GM18909 (cell line): Measurements from ENCODE around the gene MAML1.
"Not testable (repeated sequence)": the region's sequence is repeated elsewhere in the genome, so short reads cannot be mapped to it uniquely, and the experiment has no call there.

Experiments used
- ATAC-seq: cut with Tn5 transposase; IDR thresholded peaks from one replicate; pipeline ENCODE4 v1.9.1; 2021; ENCODE audit warnings: mild to moderate bottlenecking; ENCODE audit not compliant: unreplicated experiment, poor library complexity

The MAML1 gene, protein sequence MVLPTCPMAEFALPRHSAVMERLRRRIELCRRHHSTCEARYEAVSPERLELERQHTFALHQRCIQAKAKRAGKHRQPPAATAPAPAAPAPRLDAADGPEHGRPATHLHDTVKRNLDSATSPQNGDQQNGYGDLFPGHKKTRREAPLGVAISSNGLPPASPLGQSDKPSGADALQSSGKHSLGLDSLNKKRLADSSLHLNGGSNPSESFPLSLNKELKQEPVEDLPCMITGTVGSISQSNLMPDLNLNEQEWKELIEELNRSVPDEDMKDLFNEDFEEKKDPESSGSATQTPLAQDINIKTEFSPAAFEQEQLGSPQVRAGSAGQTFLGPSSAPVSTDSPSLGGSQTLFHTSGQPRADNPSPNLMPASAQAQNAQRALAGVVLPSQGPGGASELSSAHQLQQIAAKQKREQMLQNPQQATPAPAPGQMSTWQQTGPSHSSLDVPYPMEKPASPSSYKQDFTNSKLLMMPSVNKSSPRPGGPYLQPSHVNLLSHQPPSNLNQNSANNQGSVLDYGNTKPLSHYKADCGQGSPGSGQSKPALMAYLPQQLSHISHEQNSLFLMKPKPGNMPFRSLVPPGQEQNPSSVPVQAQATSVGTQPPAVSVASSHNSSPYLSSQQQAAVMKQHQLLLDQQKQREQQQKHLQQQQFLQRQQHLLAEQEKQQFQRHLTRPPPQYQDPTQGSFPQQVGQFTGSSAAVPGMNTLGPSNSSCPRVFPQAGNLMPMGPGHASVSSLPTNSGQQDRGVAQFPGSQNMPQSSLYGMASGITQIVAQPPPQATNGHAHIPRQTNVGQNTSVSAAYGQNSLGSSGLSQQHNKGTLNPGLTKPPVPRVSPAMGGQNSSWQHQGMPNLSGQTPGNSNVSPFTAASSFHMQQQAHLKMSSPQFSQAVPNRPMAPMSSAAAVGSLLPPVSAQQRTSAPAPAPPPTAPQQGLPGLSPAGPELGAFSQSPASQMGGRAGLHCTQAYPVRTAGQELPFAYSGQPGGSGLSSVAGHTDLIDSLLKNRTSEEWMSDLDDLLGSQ

GRCh38 chr5:179732412-179732917 is at the start of gene MAML1:
TSS of gene MAML1 (plus strand) at chr5:179732822. CDS start at chr5:179733113, 291 bp downstream.
- peak; percentile 96 for ATAC-seq

- ATAC-seq = not testable (repeated sequence)
Observed at GRCh38 chr5:179689212-179689611, 43.4 kb upstream of the MAML1 start.

- ATAC-seq = no peak
Observed at GRCh38 chr5:179694561-179694960, 38.1 kb upstream of the MAML1 start.

- no peak for ATAC-seq
Observed at GRCh38 chr5:179696603-179697002, 36.0 kb upstream of the MAML1 start.

DNA sequence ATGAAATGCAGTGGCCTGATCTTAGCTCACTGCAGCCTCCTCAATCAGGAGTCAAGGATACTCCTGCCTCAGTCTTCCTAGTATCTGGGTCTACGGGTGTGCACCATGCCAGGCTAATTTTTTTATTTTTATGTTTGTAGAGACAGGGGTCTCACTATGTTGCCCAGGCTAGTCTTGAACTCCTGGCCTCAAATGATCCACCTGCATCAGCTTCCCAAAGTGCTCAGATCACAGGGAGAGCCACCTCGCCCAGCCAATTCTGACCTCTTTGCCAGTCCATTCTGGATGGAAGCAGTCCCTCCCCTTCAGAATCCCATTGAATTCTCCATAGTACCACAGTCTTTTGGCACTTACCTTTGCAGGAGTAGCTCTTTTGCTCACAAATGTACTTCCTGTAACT is 35.5 kb upstream of the MAML1 start:
- no peak for ATAC-seq

DNA sequence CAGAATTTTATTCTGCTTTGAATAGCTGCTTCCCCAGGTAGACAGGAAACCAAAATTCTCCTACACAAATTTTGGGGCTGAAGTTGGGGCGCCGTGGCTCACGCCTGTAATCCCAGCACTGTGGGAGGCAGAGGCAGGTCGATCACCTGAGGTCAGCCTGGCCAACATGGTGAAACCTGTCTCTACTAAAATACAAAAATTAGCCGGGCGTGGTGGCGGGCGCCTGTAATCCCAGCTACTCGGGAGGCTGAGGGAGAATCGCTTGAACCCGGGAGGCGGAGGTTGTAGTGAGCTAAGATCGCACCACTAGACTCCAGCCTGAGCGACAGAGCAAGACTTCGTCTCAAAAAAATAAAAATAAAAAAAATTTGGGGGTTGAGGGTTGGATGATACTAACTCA is 35.1 kb upstream of the MAML1 start:
- not testable (repeated sequence) for ATAC-seq

- peak; percentile 93 for ATAC-seq
Observed at GRCh38 chr5:179697993-179698934, 34.4 kb upstream of the MAML1 start.

DNA sequence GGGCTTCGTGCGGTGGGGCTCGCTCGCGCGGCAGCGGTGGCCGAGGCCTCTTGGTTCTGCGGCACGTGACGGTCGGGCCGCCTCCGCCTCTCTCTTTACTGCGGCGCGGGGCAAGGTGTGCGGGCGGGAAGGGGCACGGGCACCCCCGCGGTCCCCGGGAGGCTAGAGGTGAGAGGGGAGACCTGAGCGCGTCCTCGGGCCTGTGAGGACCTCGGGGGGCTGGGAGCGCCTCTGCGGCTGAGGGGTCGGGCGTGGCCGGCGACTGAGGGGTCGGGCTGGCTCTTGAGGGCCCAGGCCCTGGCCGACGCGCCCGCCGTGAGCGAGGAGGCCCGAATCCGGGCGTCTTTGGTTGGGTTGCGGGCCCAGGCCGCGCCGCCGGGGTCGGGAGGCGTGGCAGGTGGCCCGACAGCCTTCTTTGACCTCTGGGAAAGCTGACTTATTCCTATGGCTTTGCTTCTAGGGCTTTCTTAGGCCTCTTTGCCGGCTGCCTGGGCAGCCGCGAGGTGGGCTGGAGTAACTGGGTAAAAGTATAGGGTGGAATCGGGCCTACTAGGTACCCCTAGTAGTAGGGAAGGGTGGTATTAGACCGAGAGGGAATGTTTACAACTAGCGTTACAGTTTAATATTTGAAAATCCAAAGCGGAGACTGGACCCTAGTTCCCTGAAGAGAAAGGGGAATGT is 33.5 kb upstream of the MAML1 start, which contains the start of gene CANX:
TSS of gene CANX (plus strand) at position 33 of the 681 bp plus-strand sequence. CDS start 6,715 bp downstream, outside the sequence.
- peak; percentile 18 for ATAC-seq

DNA sequence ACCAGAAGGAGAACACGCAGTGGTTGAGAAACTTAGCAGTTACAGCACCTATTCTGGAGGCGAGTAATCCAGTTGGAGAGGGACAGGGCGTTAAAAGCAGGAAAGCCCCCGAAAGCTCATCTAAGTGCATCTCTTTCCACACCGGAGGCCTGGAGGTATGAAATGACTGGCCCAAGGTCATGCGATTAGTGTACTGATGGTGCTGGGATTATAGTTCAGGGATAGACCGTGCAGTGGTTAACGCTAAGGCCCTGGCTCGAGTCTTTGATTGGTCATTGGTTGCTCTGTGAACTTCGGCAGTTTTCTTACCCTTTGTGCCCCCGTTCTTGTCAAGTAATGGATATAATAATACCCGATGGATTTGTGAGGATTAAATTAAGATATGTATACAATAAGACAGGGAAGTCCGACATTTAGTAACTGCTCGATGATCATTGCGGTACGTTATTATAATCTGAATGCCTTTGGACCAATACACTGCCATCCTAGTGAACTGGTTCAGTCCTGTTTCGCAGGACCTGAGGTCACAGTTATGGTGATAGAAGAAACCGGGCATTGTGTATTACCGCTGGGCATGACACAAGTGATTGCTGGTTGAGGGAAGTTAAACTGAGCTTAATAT is 32.9 kb upstream of the MAML1 start:
- ATAC-seq = no peak

- no peak for ATAC-seq
Observed at GRCh38 chr5:179700401-179700918, 32.2 kb upstream of the MAML1 start.

DNA sequence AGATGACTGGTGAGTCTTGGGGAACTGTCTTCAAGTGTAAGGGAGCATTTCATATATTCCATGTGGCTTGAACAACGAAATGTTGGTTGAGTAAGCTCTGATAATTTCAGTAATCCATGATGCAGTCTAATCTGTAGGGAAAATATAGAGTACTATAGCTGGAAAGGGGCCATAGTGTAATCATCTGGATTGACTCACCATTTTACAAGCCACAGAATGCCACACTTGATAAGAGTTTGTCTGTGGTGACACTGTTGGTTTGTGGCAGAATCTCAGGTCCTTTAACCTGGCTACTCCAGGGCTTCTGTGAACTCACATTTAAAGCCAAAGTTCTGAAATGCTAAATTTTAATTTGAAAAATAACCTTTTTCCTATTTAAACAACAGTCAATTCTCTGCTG is 16.3 kb upstream of the MAML1 start:
- no peak for ATAC-seq

DNA sequence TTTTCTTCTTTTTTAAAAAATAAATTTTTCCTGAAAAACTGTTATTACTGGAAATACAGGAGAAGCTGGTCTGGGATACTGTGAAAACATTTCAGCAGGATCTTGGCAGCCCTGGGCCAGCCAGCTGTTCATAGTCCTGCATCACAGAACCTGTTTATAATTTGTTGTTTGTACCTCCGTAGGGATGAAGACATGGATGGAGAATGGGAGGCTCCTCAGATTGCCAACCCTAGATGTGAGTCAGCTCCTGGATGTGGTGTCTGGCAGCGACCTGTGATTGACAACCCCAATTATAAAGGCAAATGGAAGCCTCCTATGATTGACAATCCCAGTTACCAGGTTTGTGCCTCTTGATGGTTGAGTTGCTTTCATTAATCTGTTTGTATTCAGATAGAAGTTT is 12.4 kb upstream of the MAML1 start:
- no peak for ATAC-seq

- no peak for ATAC-seq
Observed at GRCh38 chr5:179724163-179724562, 8.5 kb upstream of the MAML1 start.

DNA sequence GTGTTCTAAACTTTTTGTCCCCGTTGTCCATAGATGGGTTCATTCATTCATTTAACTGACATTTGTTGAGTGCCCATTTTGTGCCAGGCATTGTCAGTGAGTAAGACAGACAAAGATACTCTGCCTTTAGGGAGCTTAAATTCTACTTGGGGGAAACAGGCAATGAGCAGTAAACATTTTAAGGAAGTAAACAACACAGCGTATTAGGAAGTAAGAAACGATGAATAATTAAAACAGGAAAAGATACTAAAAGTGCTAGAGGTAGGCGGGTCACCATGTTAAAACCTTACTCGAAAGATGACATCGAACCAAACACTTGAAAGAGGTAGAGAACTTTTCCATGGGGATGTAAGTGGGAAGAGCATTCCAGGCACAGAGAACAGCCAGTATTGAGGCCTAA is 5.5 kb upstream of the MAML1 start:
- no peak for ATAC-seq

DNA sequence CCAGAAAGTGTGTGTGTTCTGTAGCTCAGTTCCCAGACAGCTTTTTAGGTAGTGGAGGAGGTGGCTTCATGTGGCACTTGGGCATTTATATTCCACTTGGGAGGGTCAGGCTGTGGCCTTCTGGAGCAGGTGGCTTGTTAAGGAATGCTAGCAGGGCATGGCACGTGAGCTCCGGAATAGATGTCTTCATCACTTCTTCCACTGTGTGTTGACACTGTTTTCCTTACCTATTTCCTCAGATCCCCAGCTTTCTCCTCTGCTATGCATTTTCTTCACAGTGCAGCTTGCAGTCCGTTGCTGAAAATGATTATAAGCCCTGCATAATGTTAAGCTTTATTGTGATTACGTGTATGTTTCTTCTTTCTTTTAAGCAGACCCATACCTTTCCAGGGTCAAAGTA is 3.3 kb upstream of the MAML1 start:
- no peak for ATAC-seq

DNA sequence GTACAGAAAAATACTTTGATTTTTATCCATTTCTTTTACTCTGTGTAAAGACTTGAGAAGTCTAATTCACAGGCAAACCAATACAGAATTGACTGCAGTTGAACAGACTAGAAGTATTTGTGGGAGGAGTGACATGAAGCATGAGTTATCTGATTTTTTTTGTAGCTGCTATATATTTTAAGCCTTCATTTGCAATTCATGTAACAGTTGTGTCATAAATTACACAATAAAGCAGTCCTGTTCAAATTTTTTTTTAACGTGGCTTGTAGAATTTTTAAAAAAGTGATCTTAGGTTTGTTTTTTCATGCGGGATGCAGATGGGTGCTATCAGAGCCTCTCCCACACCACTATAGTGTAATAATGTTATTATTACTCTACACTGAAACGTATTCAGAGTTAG is 2.9 kb upstream of the MAML1 start:
- ATAC-seq = no peak

DNA sequence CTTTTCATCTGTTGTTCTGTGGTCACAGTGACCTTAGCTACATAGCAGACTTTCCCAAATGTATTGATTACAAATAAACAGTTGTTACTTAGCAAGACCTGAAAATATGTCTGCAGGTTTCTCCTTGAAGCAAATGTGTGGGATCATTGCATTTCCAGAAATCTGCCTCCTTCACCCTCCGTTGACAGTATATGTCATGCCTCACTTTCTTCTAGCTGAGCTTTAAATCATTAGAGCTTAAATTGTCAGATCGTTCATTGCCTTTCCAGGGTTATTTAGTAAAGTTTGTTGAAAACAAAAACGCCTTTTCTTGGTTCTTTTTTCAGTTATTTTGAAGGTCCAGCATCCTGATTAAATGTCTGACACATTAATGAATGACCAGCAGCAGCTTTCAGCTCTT is 2.3 kb upstream of the MAML1 start:
- no peak for ATAC-seq

- no peak for ATAC-seq
Observed at GRCh38 chr5:179730852-179731251, 1.8 kb upstream of the MAML1 start.
